ENCODE measurements around the gene RSPH1.

Gene RSPH1

GRCh38 chr21:42496120-42496838 is at the start of gene RSPH1:
TSS of gene RSPH1 (minus strand) at chr21:42496224. CDS start at chr21:42496186, 38 bp downstream.
- DNase-seq, result peak; percentile 95

DNA sequence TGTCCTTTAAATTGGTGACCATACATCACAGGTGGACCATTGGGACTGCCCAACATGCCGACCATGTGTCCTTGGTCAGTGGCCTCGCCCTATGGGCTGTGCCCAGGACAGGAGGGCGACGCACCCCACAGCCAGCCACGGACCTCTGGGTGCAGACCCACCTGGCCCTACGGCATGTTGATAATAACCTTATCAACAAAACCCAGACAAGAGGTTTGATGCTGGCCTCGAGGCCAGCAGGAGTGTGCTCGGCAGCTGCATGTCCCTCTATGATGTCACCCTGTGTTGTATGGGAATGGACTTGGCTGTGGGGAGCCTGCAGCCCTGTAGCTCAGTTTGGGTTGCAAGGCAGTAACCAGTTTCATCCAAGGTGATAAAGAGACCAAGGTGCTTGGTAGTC is 49.7 kb upstream of the RSPH1 start:
- no peak for DNase-seq

GRCh38 chr21:42545317-42545716 is 49.3 kb upstream of the RSPH1 start:
- no peak for DNase-seq

DNA sequence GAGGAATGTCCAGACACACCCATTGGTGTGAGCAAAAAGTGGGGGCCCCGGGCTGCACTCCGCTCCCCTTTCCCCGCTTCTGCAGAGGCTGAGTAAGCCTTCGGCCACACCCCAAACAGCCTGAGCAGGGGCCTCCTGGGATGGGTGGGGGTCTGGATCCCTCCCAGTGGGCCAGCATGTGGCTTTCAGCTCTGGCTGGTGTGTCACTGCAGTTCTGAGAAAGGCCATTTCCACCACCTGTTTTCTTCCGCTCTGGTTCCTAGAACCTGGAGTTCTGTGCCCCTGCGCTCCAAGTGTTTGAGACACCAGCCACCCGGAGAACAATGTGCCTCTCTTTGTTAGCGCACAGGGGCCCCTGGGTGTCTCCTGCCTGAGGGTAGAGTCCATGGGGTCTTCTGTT is 48.5 kb upstream of the RSPH1 start:
- no peak for DNase-seq

DNA sequence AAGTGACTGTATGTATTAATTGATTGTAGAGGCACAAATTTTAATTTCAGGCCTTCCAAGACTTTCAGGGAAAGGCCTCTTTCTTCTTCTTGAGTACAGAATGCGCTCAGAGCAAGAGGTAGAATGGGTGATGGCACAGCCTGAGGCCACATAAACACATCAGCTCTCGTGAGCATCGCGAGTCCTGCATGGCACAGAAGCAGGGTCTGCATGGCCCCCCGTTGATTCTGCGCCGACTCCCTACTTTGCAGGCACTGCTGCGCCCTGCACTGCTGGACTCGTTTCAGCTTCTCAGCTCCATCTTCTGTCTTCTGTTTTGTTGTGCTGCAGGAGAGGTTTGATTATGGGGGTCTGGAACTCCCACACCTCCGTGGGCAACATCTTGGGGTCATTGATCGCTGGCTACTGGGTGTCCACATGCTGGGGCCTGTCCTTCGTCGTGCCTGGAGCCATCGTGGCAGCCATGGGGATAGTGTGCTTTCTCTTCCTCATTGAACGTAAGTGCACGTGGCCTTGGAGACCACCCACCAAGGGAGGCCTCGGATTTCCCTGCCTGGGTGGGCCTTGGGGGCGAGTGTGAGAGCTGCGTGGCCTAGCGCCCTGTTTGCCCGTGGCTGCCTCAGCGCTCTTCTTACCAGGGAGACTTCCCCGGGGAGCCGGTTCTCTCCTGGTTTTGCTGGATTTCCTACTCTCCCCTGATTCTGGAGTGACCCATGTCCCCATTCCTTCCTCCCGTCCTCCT is 47.3 kb upstream of the RSPH1 start:
- DNase-seq, result no peak

DNA sequence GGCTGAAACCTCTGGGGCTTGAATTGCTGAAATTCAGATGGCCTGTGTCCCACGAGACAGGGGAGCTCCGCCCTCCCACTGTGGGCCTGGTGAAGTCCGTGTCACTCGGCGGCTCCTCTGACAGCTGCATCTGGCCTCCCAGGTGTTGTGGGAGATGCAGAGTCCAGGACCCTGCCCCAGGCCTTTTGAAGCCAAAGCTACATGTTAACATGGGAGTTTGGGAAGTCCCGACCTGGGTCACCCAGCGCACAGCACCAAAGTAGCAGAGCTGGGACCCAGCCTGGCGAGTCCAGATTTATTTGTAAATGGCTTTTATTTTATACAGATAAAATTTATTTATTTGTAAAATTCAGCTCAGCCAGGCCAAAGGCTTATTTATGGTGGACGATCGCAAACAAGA is 46.6 kb upstream of the RSPH1 start:
- DNase-seq, result no peak

- no peak for DNase-seq
Observed at GRCh38 chr21:42542196-42542595, 46.2 kb upstream of the RSPH1 start.

- no peak for DNase-seq
Observed at GRCh38 chr21:42541618-42542017, 45.6 kb upstream of the RSPH1 start.

- DNase-seq, result no peak
Observed at GRCh38 chr21:42541174-42541573, 45.1 kb upstream of the RSPH1 start.

DNA sequence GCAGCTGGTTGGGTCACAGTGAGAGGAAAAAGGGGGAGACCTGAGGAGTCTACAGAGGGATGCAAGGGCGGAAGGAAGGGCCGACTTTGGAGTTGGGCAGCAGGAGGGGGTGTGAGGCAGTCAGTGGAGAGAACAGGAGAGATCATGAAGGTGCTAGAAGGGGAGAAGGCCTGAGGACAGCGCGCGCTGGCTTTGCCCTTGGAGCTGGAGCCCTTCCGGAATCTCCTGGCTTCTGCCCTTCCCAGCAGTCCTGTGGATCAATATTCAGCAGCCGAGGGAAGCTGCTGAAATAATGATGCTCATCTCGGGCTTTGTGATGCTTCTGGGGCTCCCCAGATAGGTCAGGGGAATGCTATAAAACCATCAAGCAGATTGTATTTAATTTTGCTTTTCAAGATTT is 44.4 kb upstream of the RSPH1 start:
- no peak for DNase-seq

DNA sequence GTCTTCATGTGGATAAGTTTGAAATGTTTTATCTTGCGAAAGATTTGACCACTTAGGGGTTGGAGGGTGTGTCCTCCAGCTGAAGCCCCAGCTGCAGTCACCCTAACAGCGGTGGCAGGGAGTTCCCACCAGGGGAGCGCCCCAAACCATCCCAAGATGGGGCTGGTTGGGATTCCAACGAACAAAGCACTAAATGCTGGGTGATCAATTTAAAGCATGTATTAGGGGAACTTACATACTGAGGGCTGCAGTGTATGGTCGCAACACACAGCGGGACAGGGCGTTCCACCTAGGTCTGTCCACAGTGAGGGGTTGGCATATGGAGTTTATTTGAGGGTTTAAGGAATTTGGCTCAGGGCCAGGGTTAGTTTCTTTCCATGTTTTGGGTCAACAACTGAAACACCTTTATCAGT is 43.9 kb upstream of the RSPH1 start:
- no peak for DNase-seq

- no peak for DNase-seq
Observed at GRCh38 chr21:42539342-42539741, 43.3 kb upstream of the RSPH1 start.

- no peak for DNase-seq
Observed at GRCh38 chr21:42538479-42539275, 42.7 kb upstream of the RSPH1 start.

DNA sequence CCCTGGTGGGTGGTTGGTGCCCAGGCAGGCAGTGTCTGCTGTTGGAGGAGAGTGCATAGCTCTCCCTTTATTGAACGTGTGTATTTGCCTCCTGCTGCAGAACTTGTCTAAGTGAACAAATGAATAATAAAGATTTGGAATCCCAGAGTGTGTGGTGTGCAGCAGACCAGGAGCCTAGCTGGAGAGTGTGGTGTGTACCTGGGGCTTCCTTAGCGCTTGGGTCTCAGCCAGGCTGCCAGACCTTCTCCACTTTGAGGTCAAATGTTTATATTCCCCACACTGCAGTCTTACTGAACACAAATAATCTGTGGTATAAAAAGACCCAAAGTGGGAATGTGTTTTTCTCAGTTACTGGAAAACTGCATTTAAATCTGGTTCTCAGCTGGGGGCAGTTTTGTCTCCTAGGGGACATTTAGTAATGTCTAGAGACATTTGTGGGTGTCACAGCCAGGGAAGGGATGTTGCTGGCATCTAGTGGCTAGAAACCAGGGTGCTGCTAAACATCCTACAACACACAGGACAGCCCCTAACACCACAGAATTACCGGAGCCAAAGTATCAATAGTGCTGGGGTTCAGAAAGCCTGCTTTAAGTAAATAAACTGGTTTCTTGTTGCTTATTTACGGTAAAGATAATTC is 41.2 kb upstream of the RSPH1 start:
- DNase-seq, result no peak

GRCh38 chr21:42536601-42537000 is 40.6 kb upstream of the RSPH1 start:
- no peak for DNase-seq

- DNase-seq, result no peak
Observed at GRCh38 chr21:42535602-42536171, 39.7 kb upstream of the RSPH1 start.

DNA sequence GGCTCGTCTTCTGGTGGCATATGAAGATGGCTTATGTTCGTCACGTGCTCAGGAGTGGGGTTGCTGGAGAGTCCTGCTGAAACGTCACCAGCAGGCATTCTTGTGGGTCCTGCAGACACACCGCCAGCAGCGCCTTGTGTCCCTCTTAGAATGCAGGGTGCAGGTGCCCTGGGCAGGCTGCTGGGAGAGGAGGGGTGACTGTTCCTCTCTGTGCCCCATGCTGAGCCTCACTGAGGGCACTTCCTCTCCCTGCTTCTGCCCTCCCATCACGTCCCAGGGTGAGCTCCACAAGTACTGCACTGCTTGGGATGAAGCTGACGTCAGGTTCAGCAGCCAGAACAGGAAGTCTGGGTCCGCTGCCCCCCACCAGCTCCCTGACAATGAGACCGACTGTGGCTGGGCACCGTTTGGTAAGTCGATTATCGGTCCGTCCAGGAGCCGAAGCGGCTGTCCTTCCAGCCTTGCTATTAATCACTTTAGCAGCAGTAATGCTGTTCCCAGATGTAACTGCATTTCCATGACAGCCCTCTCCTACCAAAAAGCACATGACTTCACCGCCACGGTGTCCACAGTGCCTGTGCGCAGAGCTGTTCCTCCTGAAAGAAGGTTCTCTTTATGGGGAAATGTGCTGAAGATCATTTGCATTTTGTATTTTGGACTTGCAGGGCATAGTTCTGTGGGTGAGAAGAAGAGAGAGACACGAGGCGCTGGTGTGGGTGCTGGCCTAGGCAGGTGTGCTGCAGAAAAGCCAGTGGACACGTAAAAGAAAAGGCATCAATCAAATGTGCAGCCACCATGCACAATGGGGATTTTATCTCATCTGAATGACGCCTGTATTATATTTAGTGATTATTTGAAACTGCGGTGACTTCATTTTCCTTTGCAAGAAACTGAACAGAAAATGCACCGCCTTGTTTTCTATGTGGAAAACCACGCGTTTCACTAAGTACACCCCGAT is 38.7 kb upstream of the RSPH1 start:
- no peak for DNase-seq

DNA sequence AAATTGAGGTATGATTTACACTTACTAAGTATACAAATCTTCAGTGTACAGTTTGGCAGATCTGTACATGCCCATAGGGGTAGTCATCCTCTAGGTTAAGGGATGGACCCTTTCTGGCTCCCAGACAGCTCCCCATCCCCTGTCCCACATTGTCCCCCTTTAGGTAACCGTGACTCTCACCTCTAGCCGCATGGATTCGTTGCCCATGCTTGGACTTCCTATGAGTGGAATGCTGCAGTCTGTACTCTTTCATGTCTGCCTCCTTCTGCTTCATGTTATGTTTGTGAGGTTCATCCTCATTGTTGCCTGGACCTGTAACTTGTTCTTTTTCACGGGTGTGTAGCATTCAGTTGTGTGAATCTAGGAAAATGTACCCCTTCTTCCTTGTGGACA is 37.9 kb upstream of the RSPH1 start:
- DNase-seq, result no peak

DNA sequence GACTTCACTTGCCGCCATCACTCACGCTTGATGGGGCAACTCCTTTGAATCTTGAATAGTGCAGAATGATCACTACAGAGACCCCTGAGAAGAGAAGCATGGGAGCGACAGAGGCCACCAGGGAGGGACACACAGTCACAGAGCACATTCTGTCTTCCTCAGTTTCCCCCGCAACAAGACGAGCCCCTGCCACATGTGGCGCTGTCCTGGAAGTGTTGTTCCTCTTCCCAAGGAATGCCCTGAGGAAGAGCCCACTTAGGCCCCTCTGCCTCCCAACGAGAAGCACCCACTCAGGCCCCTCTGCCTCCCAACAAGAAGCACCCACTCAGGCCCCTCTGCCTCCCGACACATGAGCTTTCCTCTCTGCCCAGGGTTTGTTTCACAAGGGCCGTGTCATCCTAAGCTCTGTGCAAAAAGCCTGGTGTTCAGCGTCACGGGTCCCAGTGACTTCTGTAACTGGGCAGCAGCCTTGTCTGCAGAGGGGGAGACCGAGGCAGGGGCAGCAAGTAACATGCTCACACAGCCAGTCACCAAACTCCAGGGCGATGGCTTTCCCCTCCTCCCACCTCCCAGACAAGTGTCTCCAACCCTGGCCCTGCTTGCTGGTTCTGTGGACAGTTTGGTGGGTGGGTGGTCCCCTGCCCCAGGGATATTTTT is 37.4 kb upstream of the RSPH1 start:
- no peak for DNase-seq

DNA sequence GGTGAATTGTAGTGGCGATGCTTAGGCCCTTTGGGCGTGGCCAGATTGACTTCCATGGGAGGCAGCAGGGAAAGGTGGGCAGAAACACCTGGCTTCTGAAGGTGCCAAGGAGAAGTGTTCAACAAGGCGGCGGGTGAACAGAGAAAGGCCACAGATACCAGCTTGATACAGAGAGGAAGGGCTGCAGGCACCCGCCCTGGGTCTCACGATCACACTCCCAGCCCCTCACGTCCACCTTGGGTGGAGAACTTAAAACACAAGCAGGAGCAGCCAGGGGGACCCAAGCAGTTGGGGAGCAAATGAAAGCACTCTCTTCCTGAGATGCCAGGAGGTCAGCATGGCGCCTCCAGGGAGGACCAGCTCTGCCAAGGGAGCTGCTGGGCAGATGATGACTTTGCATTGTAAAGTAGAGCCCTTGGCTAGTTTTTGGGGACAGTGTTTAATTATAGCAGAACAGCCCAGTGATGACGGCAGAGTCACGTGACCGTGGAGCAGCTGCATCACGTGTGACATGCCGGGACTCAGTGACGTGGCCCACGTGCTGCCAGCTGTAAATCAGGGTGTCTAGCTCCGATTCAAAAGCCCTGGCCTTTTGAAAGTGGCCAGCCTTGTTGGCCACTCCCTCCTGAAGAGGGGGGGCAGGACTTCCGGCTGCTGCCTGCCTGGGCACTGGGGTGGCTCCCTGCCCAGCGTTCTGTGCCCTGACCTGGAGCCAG is 36.6 kb upstream of the RSPH1 start:
- no peak for DNase-seq
